Sigmoid colon (tissue), 7 donors: ENCODE data around the gene NBPF26. TPM values are rescaled to one million over a fixed set of nuclear protein-coding genes. Genes with fewer than 3 reads are reported as not detected.
A peak's percentile ranks its signal among the peaks of the same experiment; 100 is the strongest.
"Not testable (repeated sequence)": the region's sequence is repeated elsewhere in the genome, so short reads cannot be mapped to it uniquely, and the experiment has no call there.

Experiments used
- DNase-seq: peaks from one replicate; pipeline ENCODE4 v3.0.0-alpha.2; 2019
- H3K27ac ChIP-seq, 4 donors: fragments of 200-600 bp; sonication (generic); one replicate each; pipeline ENCODE4 v1.5.1; 2016 to 2019; ENCODE audit warnings: mild to moderate bottlenecking in 1 of 4
- H3K27me3 ChIP-seq, 3 donors: fragments of 200-600 bp; sonication (generic); one replicate each; pipeline ENCODE4 v1.5.1; 2019; ENCODE audit warnings: mild to moderate bottlenecking in 1 of 3
- H3K36me3 ChIP-seq, 4 donors: fragments of 200-600 bp; sonication (generic); one replicate each; pipeline ENCODE4 v1.5.1; 2016 to 2019
- H3K4me1 ChIP-seq, 4 donors: fragments of 200-600 bp; sonication (generic); one replicate each; pipeline ENCODE4 v1.5.1; 2017 to 2019
- H3K4me3 ChIP-seq, 4 donors: fragments of 200-600 bp; sonication (generic); one replicate each; pipeline ENCODE4 v1.5.1; 2017 to 2019; ENCODE audit warnings: mild to moderate bottlenecking in 2 of 4, moderate library complexity in 1 of 4
- H3K9me3 ChIP-seq, 4 donors: fragments of 200-600 bp in 3 of 4; sonication (generic) in 3 of 4; one replicate each; pipeline versions ENCODE4 v1.5.1 to v1.6.1; 2013 to 2019
- POLR2A ChIP-seq, 2 donors: fragments of 450-650 bp; IDR thresholded peaks; one replicate each; pipeline ENCODE4 v1.6.1; 2016; ENCODE audit warnings: antibody characterized with exemption in 2 of 2, mild to moderate bottlenecking in 2 of 2, moderate library complexity in 2 of 2
- POLR2AphosphoS5 ChIP-seq, 4 donors: sonication (generic); formaldehyde crosslinking; IDR thresholded peaks; one replicate each; pipeline ENCODE4 v1.6.1; 2017; ENCODE audit warnings: antibody characterized with exemption in 4 of 4
- WGBS, 2 donors: extraction: QIAGEN DNeasy Blood & Tissue Kit; methylation state at CpG; one replicate each; pipeline ENCODE4 v1.1.7; 2013; 5-methylcytosine and 5-hydroxymethylcytosine counted together
- intact Hi-C: fragments of 100-400 bp; cut with DNase I; formaldehyde crosslinking; loops from one replicate; pipeline ENCODE4 v1.15.1; 2023
- polyA plus RNA-seq, 3 donors: library from polyadenylated mRNA; stranded (reverse); fragments of 200-250 nt; gene quantifications; one replicate each; pipeline ENCODE4 v1.2.3, GENCODE V29; 2013
- total RNA-seq, 4 donors: library from RNA; depleted of rRNA; stranded (reverse); fragments of >200 nt; gene quantifications; one replicate each; pipeline ENCODE4 v1.1.0, GENCODE V29; 2016
- donor health status: healthy with polysubstance abuse.
- donor health status: Bipolar disorder and iron deficiency.
- donor health status: healthy.

The NBPF26 gene
- total RNA-seq (10 to 100 TPM in 2 of 4 donors, 1 to 10 TPM in 2; 6.1 to 35.5 (median 10.5) TPM), polyA plus RNA-seq (1 to 10 TPM; 3.0 to 7.7 (median 3.9) TPM)

GRCh38 chr1:120723715-120724402 lies at the start of gene NBPF26:
NBPF26 (plus strand) TSS chr1:120723945.
- H3K27me3 ChIP-seq, H3K36me3 ChIP-seq, DNase-seq, H3K4me1 ChIP-seq, H3K9me3 ChIP-seq, intact Hi-C loops: not testable (repeated sequence)
- H3K27ac ChIP-seq: peak within 1 kb of the TSS in 2 of 4 donors; percentile 90 to 95
- TF ChIP-seq POLR2AphosphoS5 (IDR thresholded peaks at IDR 0.05) (peak in 1 of 4 donors; percentile 85), POLR2A (IDR thresholded peaks at IDR 0.05) (peak in 1 of 2 donors; percentile 40)
- peak within 1 kb of the TSS in 2 of 4 donors; percentile 69 to 74 for H3K4me3 ChIP-seq
- 0% methylated on average over 62 of the region's 74 CpGs; no CpG with 5 or more reads in 1 of the 2 donors for WGBS, 2 donors

- H3K27me3 ChIP-seq, DNase-seq, H3K4me3 ChIP-seq, H3K4me1 ChIP-seq, H3K27ac ChIP-seq, H3K36me3 ChIP-seq, H3K9me3 ChIP-seq, intact Hi-C loops: not testable (repeated sequence)
- no CpG with 5 or more reads among the region's 2 CpGs for WGBS, 2 donors
Observed at GRCh38 chr1:120680106-120680819, 43.5 kb upstream of the NBPF26 start.

- H3K36me3 ChIP-seq, DNase-seq, H3K4me1 ChIP-seq, H3K27me3 ChIP-seq, H3K27ac ChIP-seq, H3K9me3 ChIP-seq, H3K4me3 ChIP-seq, intact Hi-C loops: not testable (repeated sequence)
- WGBS, 2 donors: 59 to 75% methylated on average over 2 of the region's 2 CpGs
Observed at GRCh38 chr1:120680938-120681337, 42.8 kb upstream of the NBPF26 start.

GRCh38 chr1:120684397-120684796 lies 39.3 kb upstream of the NBPF26 start:
- intact Hi-C loops, H3K4me3 ChIP-seq, H3K27ac ChIP-seq, H3K27me3 ChIP-seq, H3K9me3 ChIP-seq, H3K36me3 ChIP-seq, DNase-seq, H3K4me1 ChIP-seq: not testable (repeated sequence)
- WGBS, 2 donors: 59 to 67% methylated on average over 1 of the region's 2 CpGs

- H3K4me1 ChIP-seq, H3K36me3 ChIP-seq, intact Hi-C loops, H3K27ac ChIP-seq, DNase-seq, H3K4me3 ChIP-seq, H3K9me3 ChIP-seq, H3K27me3 ChIP-seq: not testable (repeated sequence)
- no CpG with 5 or more reads among the region's 2 CpGs for WGBS, 2 donors
Observed at GRCh38 chr1:120685622-120686021, 38.1 kb upstream of the NBPF26 start.

- H3K27me3 ChIP-seq, H3K4me1 ChIP-seq, DNase-seq, H3K36me3 ChIP-seq, H3K27ac ChIP-seq, intact Hi-C loops, H3K4me3 ChIP-seq, H3K9me3 ChIP-seq: not testable (repeated sequence)
- WGBS, 2 donors: no CpG with 5 or more reads among the region's 6 CpGs
Observed at GRCh38 chr1:120687250-120687649, 36.5 kb upstream of the NBPF26 start.

- H3K4me1 ChIP-seq, H3K27me3 ChIP-seq, H3K27ac ChIP-seq, H3K36me3 ChIP-seq, H3K9me3 ChIP-seq, DNase-seq, intact Hi-C loops: not testable (repeated sequence)
- 2 to 21% methylated on average over 10 to 16 of the region's 53 CpGs for WGBS, 2 donors
- H3K4me3 ChIP-seq: peak overlapping the region in 2 of 4 donors; percentile 34 to 35
Observed at GRCh38 chr1:120700807-120701562, 22.8 kb upstream of the NBPF26 start.

- H3K27me3 ChIP-seq, H3K36me3 ChIP-seq, intact Hi-C loops, H3K9me3 ChIP-seq, DNase-seq, H3K4me1 ChIP-seq: not testable (repeated sequence)
- Histone ChIP-seq H3K4me3 (peak overlapping the region in 2 of 4 donors; percentile 69 to 74), H3K27ac (peak overlapping the region in 1 of 4 donors; percentile 95)
- 5% methylated on average over 7 of the region's 12 CpGs; no CpG with 5 or more reads in 1 of the 2 donors for WGBS, 2 donors
Observed at GRCh38 chr1:120723358-120723714, 409 bp upstream of the NBPF26 start.

- H3K36me3 ChIP-seq, H3K9me3 ChIP-seq, H3K27me3 ChIP-seq, intact Hi-C loops, H3K4me1 ChIP-seq, DNase-seq: not testable (repeated sequence)
- WGBS, 2 donors: 0 to 1% methylated on average over 16 of the region's 28 CpGs
- peak overlapping the region in 2 of 4 donors; percentile 90 to 95 for H3K27ac ChIP-seq
- H3K4me3 ChIP-seq: peak overlapping the region in 2 of 4 donors; percentile 69 to 74
Observed at GRCh38 chr1:120724507-120724906, 762 bp downstream of the NBPF26 start.

- H3K4me3 ChIP-seq, H3K4me1 ChIP-seq, H3K27ac ChIP-seq, intact Hi-C loops, H3K27me3 ChIP-seq, H3K9me3 ChIP-seq, H3K36me3 ChIP-seq, DNase-seq: not testable (repeated sequence)
Observed at GRCh38 chr1:120728811-120729210, 5.1 kb downstream of the NBPF26 start.

GRCh38 chr1:120769090-120769489 lies 45.3 kb downstream of the NBPF26 start:
- 14 to 29% methylated on average over 2 of the region's 3 CpGs for WGBS, 2 donors

GRCh38 chr1:120805452-120805851 lies 81.7 kb downstream of the NBPF26 start:
- WGBS, 2 donors: 26 to 73% methylated on average over 7 of the region's 7 CpGs
- H3K27me3 ChIP-seq, H3K4me1 ChIP-seq, H3K9me3 ChIP-seq, H3K27ac ChIP-seq, H3K4me3 ChIP-seq, intact Hi-C loops, H3K36me3 ChIP-seq, DNase-seq: not testable (repeated sequence)

More at GRCh38 chr1:120769090-120769489, 45.3 kb downstream of the NBPF26 start:
- H3K4me1 ChIP-seq, H3K27ac ChIP-seq, H3K4me3 ChIP-seq, H3K36me3 ChIP-seq, H3K27me3 ChIP-seq, H3K9me3 ChIP-seq, DNase-seq, intact Hi-C loops: not testable (repeated sequence)
